H1 (cell line): ENCODE data around the gene KLHL14. TPM values are rescaled to one million over a fixed set of nuclear protein-coding genes. Genes with fewer than 3 reads are reported as not detected.

Source experiments
- SAP30 ChIP-seq: fragments of 300-600 bp; sonication (generic); IDR thresholded peaks from 2 replicates; pipeline ENCODE4 v1.7.1; 2012; ENCODE audit warnings: low read length, moderate library complexity, mild to moderate bottlenecking, inconsistent platforms; ENCODE audit not compliant: insufficient read depth, insufficient replicate concordance
- polyA plus RNA-seq, 7 experiments: library from polyadenylated mRNA; depleted of rRNA in 3 of 7; stranded (reverse) in 5 of 7; unstranded in 2 of 7; fragments of >200 nt in 5 of 7; fragments of 200-250 nt in 2 of 7; gene quantifications; 1 replicate in 5 of 7; 2 replicates in 1 of 7; 4 replicates in 1 of 7; pipeline versions ENCODE4 v1.2.1 to v1.2.3, GENCODE V29; 2011 to 2013; ENCODE audit warnings: missing spikeins in 2 of 7, mixed read lengths in 2 of 7
- total RNA-seq: library from RNA; stranded (reverse); fragmentation: NEBNext Ultra II Directional; extraction: Animal tissue kit (Norgen Biotek cat#: 25700); gene quantifications from 2 replicates; pipeline ENCODE4 v1.2.1, GENCODE V29; 2021
- TF ChIP-seq, protein P1 (sequence below): fragments of 300-600 bp; sonication (generic); IDR thresholded peaks from 2 replicates; pipeline ENCODE4 v1.7.1; 2012; ENCODE audit warnings: low read length, moderate library complexity, mild to moderate bottlenecking, inconsistent platforms; ENCODE audit not compliant: insufficient replicate concordance

The KLHL14 gene
- total and polyA plus RNA-seq, 2 of the 8 experiments (the other 6 are each of a cell fraction or from before 2014, with no cell fraction given): 1.1 to 1.2 TPM

- TF ChIP-seq, protein P1, sequence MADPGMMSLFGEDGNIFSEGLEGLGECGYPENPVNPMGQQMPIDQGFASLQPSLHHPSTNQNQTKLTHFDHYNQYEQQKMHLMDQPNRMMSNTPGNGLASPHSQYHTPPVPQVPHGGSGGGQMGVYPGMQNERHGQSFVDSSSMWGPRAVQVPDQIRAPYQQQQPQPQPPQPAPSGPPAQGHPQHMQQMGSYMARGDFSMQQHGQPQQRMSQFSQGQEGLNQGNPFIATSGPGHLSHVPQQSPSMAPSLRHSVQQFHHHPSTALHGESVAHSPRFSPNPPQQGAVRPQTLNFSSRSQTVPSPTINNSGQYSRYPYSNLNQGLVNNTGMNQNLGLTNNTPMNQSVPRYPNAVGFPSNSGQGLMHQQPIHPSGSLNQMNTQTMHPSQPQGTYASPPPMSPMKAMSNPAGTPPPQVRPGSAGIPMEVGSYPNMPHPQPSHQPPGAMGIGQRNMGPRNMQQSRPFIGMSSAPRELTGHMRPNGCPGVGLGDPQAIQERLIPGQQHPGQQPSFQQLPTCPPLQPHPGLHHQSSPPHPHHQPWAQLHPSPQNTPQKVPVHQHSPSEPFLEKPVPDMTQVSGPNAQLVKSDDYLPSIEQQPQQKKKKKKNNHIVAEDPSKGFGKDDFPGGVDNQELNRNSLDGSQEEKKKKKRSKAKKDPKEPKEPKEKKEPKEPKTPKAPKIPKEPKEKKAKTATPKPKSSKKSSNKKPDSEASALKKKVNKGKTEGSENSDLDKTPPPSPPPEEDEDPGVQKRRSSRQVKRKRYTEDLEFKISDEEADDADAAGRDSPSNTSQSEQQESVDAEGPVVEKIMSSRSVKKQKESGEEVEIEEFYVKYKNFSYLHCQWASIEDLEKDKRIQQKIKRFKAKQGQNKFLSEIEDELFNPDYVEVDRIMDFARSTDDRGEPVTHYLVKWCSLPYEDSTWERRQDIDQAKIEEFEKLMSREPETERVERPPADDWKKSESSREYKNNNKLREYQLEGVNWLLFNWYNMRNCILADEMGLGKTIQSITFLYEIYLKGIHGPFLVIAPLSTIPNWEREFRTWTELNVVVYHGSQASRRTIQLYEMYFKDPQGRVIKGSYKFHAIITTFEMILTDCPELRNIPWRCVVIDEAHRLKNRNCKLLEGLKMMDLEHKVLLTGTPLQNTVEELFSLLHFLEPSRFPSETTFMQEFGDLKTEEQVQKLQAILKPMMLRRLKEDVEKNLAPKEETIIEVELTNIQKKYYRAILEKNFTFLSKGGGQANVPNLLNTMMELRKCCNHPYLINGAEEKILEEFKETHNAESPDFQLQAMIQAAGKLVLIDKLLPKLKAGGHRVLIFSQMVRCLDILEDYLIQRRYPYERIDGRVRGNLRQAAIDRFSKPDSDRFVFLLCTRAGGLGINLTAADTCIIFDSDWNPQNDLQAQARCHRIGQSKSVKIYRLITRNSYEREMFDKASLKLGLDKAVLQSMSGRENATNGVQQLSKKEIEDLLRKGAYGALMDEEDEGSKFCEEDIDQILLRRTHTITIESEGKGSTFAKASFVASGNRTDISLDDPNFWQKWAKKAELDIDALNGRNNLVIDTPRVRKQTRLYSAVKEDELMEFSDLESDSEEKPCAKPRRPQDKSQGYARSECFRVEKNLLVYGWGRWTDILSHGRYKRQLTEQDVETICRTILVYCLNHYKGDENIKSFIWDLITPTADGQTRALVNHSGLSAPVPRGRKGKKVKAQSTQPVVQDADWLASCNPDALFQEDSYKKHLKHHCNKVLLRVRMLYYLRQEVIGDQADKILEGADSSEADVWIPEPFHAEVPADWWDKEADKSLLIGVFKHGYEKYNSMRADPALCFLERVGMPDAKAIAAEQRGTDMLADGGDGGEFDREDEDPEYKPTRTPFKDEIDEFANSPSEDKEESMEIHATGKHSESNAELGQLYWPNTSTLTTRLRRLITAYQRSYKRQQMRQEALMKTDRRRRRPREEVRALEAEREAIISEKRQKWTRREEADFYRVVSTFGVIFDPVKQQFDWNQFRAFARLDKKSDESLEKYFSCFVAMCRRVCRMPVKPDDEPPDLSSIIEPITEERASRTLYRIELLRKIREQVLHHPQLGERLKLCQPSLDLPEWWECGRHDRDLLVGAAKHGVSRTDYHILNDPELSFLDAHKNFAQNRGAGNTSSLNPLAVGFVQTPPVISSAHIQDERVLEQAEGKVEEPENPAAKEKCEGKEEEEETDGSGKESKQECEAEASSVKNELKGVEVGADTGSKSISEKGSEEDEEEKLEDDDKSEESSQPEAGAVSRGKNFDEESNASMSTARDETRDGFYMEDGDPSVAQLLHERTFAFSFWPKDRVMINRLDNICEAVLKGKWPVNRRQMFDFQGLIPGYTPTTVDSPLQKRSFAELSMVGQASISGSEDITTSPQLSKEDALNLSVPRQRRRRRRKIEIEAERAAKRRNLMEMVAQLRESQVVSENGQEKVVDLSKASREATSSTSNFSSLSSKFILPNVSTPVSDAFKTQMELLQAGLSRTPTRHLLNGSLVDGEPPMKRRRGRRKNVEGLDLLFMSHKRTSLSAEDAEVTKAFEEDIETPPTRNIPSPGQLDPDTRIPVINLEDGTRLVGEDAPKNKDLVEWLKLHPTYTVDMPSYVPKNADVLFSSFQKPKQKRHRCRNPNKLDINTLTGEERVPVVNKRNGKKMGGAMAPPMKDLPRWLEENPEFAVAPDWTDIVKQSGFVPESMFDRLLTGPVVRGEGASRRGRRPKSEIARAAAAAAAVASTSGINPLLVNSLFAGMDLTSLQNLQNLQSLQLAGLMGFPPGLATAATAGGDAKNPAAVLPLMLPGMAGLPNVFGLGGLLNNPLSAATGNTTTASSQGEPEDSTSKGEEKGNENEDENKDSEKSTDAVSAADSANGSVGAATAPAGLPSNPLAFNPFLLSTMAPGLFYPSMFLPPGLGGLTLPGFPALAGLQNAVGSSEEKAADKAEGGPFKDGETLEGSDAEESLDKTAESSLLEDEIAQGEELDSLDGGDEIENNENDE: no peak
- TF ChIP-seq SAP30: no peak
These were observed 2.8 kb upstream of the KLHL14 start (continued) for GRCh38 chr18:32775628-32776027.
